Measurements from ENCODE around the gene TCF4. TPM values are rescaled to one million over a fixed set of nuclear protein-coding genes. Genes with fewer than 3 reads are reported as not detected.

TCF4 gene
- total RNA-seq, 2 experiments from 2014 or later = 0.28 to 0.45 TPM

DNA sequence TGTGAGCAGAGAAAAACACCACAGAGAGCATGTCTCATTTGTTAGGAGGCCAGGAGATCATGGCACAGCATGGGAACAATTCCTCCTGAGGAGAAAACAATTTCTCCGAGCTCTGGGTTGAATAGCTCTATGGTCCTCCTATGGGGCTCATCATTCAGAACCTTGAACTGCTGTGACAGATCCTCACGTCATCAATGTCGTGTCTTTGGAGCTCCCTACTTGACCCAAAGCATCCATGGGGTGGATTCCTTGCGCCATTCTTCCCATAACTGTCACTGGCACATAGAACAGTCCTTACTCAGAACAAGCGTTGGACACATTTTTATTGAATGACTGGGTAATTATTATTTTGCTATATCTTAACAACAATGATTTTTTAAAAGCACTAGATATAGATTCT, 15.8 kb upstream of the TCF4 start:
- Mint-ChIP-seq H3K36me3 (ENCODE audit: low read depth) (no peaks in the 10 kb centered on the region), H3K4me1 (no peaks in the 10 kb centered on the region), H3K4me3 (no peak overlapping the region), H3K9me3 (no peaks in the 10 kb centered on the region), H3K27ac (no peak overlapping the region), H3K27me3 (no peaks in the 10 kb centered on the region)
- ChIA-PET CTCF (no interaction called here), POLR2A (no interaction called here)
- no peak for DNase-seq

DNA sequence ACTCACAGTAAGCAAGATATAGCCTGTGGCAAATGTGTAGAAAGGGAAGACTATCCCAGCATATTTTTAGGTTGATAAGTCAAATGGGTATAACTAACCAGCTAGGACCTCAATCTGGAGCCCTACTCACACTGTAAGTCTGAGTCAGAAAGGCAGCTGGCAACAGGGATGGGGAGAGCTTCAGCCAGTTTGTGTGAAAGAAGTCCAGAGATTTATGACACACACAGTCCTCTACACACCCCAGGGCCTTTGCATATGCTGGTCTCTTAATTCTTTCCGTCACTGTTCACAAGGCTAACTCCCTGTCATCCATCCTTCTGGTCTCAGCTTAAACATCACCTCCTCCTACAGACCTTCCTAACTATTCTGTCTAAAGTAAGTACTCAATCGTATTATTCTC, 5.9 kb upstream of the TCF4 start:
- Mint-ChIP-seq H3K4me1 (peaks cover 7% of the 10 kb centered on the region), H3K27ac (no peak overlapping the region), H3K4me3 (no peak overlapping the region), H3K9me3 (no peaks in the 10 kb centered on the region), H3K36me3 (ENCODE audit: low read depth) (no peaks in the 10 kb centered on the region), H3K27me3 (peaks cover 11% of the 10 kb centered on the region)
- ChIA-PET POLR2A (no interaction called here), CTCF (no interaction called here)
- DNase-seq = no peak

DNA sequence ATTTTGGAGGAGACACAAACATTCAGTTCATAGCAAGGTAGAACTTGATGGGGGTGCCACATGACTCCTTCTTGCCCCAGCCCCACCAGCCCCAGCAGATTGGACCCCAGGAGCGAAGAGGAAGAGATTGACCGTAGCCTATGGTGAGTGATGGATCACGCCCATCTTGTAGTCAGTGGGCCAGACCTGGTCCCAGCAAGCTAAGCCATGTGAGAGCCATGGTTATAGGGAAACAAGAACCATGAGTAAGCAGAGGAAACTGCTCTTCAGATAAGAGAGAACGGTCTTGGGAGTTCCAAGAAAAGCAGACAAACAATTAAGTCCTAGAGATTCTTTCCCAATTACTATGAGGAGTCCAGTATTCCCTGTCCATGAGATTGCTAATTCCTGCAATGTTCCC, 4.6 kb upstream of the TCF4 start:
- ChIA-PET POLR2A (no interaction called here), CTCF (no interaction called here)

GRCh38 chr18:55592106-55592505, 4.1 kb upstream of the TCF4 start:
- Mint-ChIP-seq H3K27me3 (peaks cover 23% of the 10 kb centered on the region), H3K9me3 (no peaks in the 10 kb centered on the region), H3K27ac (no peak overlapping the region), H3K4me1 (peaks cover 16% of the 10 kb centered on the region), H3K4me3 (no peak overlapping the region), H3K36me3 (ENCODE audit: low read depth) (peaks cover 3% of the 10 kb centered on the region)
- CTCF ChIA-PET = no interaction called here
- POLR2A ChIA-PET = no interaction called here
- no peak for DNase-seq

More for the DNA sequence above, 4.6 kb upstream of the TCF4 start:
- DNase-seq = no peak
- Mint-ChIP-seq H3K27ac (no peak overlapping the region), H3K36me3 (ENCODE audit: low read depth) (peaks cover 3% of the 10 kb centered on the region), H3K9me3 (no peaks in the 10 kb centered on the region), H3K4me3 (no peak overlapping the region), H3K4me1 (peaks cover 12% of the 10 kb centered on the region), H3K27me3 (peaks cover 18% of the 10 kb centered on the region)

GRCh38 chr18:55589625-55590291, 1.8 kb upstream of the TCF4 start:
- H3K27me3 Mint-ChIP-seq = peaks cover 44% of the 10 kb centered on the region
- no peak overlapping the region for H3K27ac Mint-ChIP-seq
- H3K4me3 Mint-ChIP-seq = peak overlapping the region; percentile 63
- H3K9me3 Mint-ChIP-seq = no peaks in the 10 kb centered on the region
- peaks cover 3% of the 10 kb centered on the region for H3K36me3 Mint-ChIP-seq (ENCODE audit: low read depth)
- ChIA-PET POLR2A (no interaction called here), CTCF (no interaction called here)
- DNase-seq = peak; percentile 75
- H3K4me1 Mint-ChIP-seq = peaks cover 21% of the 10 kb centered on the region

- Mint-ChIP-seq H3K36me3 (ENCODE audit: low read depth) (peaks cover 3% of the 10 kb centered on the region), H3K27ac (no peak overlapping the region), H3K4me1 (peaks cover 21% of the 10 kb centered on the region), H3K4me3 (peak overlapping the region; percentile 75), H3K9me3 (no peaks in the 10 kb centered on the region), H3K27me3 (peaks cover 44% of the 10 kb centered on the region)
- DNase-seq = no peak
- ChIA-PET POLR2A (interaction anchor here (0.7 kb wide), 1 partner anchor 339 kb away, joined by 3 read pairs; no protein-coding TSS in a partner anchor), CTCF (no interaction called here)
These were observed 1.0 kb upstream of the TCF4 start for GRCh38 chr18:55588870-55589595.

DNA sequence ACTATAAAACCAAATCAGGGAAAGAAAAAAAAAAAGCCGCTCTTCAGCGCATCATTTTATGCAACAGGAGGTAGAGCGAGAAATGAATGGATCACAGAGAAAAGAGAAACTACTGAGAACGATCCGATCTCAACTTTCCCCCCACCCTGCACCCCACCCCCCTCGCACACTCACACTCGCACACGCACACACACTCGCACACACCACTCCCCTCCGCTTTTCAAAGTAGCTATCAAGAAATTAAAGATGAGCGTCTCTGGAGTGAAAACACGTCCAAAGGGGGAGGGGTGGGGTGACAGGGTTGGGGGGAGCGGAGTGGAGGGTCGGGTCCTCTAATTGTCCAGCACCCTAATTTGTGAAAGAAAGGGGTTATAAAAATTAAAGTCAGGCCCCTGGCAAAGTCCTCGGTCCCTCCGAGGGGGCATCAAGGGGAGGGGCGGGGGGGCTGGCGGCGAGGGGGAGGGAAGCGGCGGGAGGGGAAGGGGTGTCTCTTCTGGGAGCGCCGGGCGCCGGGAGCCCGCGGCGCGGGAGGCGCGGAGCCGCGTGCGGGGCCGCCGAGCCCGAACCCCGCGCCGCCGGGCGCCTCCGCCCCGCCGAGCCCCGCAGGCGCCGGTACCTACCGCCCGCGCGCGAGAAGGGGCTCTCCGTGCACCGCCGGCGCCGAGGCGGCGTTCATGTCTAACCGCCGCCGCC, 428 bp downstream of the TCF4 start:
- H3K27me3 Mint-ChIP-seq = peaks cover 46% of the 10 kb centered on the region
- H3K9me3 Mint-ChIP-seq = no peaks in the 10 kb centered on the region
- no peak for DNase-seq
- H3K4me1 Mint-ChIP-seq = peaks cover 21% of the 10 kb centered on the region
- CTCF ChIA-PET = no interaction called here
- POLR2A ChIA-PET = no interaction called here
- peak overlapping the region; percentile 75 for H3K4me3 Mint-ChIP-seq
- H3K27ac Mint-ChIP-seq = peak overlapping the region; percentile 49
- H3K36me3 Mint-ChIP-seq (ENCODE audit: low read depth) = peaks cover 3% of the 10 kb centered on the region

- H3K27me3 Mint-ChIP-seq = peaks cover 48% of the 10 kb centered on the region
- H3K4me3 Mint-ChIP-seq = no peak overlapping the region
- ChIA-PET CTCF (no interaction called here), POLR2A (no interaction called here)
- H3K9me3 Mint-ChIP-seq = no peaks in the 10 kb centered on the region
- DNase-seq = no peak
- H3K27ac Mint-ChIP-seq = no peak overlapping the region
- peaks cover 3% of the 10 kb centered on the region for H3K36me3 Mint-ChIP-seq (ENCODE audit: low read depth)
- peaks cover 21% of the 10 kb centered on the region for H3K4me1 Mint-ChIP-seq
These were observed 2.0 kb downstream of the TCF4 start for GRCh38 chr18:55585920-55586561.

DNA sequence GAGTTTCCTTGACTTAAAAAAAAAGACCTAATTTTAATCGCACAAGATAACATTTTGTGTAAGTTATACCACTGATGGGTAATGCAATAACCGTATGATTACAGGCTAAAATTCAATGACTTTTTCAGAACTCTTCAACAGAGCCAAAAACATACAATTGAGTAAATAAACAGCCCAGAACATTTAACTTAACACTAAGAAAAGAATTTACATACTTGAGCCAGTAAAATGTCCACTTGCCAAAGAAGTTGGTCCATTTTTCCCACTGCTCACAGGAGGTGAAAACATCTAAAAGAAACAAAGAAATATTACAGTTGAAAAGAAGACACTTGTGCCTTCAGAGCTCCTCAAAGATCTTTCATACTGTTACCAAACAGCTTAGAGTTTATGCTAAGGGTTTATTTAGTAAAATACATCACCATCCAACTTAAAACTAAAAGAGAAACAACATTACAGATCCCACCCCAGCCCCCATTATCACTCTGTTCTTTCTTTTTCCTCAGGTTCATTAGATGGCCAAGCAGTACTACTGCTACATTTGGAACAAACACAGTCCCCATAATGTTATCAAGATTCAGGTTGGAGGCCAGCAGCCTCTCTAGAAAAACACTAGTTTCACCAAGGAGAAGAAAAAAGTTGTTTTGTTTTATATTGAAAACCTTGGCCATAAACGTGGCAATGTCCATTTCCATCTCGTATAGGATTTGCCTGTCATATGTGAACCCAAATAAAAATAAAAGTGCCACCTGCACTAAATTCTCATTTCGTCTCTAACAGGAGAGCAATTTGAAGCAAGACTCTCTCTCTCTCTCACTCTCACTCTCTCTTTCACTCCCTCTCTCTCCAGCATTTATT, 2.7 kb downstream of the TCF4 start:
- ChIA-PET CTCF (no interaction called here), POLR2A (no interaction called here)
- no peaks in the 10 kb centered on the region for H3K9me3 Mint-ChIP-seq
- peaks cover 3% of the 10 kb centered on the region for H3K36me3 Mint-ChIP-seq (ENCODE audit: low read depth)
- H3K27ac Mint-ChIP-seq = no peak overlapping the region
- peaks cover 47% of the 10 kb centered on the region for H3K27me3 Mint-ChIP-seq
- H3K4me1 Mint-ChIP-seq = peaks cover 21% of the 10 kb centered on the region
- no peak overlapping the region for H3K4me3 Mint-ChIP-seq
- no peak for DNase-seq

- Mint-ChIP-seq H3K36me3 (ENCODE audit: low read depth) (peaks cover 3% of the 10 kb centered on the region), H3K27ac (no peak overlapping the region), H3K27me3 (peaks cover 39% of the 10 kb centered on the region), H3K9me3 (no peaks in the 10 kb centered on the region), H3K4me1 (peaks cover 16% of the 10 kb centered on the region), H3K4me3 (no peak overlapping the region)
- POLR2A ChIA-PET = no interaction called here
- CTCF ChIA-PET = interaction anchor here (0.5 kb wide), 1 partner anchor 1337 kb away, joined by 3 read pairs; no protein-coding TSS in a partner anchor
- DNase-seq = no peak
These were observed 3.8 kb downstream of the TCF4 start for GRCh38 chr18:55584201-55584600.

- ChIA-PET POLR2A (no interaction called here), CTCF (no interaction called here)
- Mint-ChIP-seq H3K4me3 (no peak overlapping the region), H3K4me1 (peaks cover 6% of the 10 kb centered on the region), H3K27me3 (peaks cover 27% of the 10 kb centered on the region), H3K9me3 (no peaks in the 10 kb centered on the region), H3K36me3 (ENCODE audit: low read depth) (no peaks in the 10 kb centered on the region), H3K27ac (no peak overlapping the region)
- DNase-seq = no peak
These were observed 5.7 kb downstream of the TCF4 start for GRCh38 chr18:55582325-55582724.

- Mint-ChIP-seq H3K27ac (no peak overlapping the region), H3K9me3 (no peaks in the 10 kb centered on the region), H3K27me3 (peaks cover 4% of the 10 kb centered on the region), H3K4me3 (no peak overlapping the region), H3K36me3 (ENCODE audit: low read depth) (no peaks in the 10 kb centered on the region), H3K4me1 (no peaks in the 10 kb centered on the region)
- no peak for DNase-seq
- CTCF ChIA-PET = no interaction called here
- POLR2A ChIA-PET = no interaction called here
These were observed 8.3 kb downstream of the TCF4 start for GRCh38 chr18:55579501-55580270.

All from activated CD4-positive, alpha-beta memory T cell treated with anti-CD3 and anti-CD28 coated beads, Interleukin-2, amount 10 ng/mL, durations not matched to agents 7 days and 5 days (primary cell).